Lung (tissue), 12 donors: ENCODE measurements around the gene WNT11. TPM values are rescaled to one million over a fixed set of nuclear protein-coding genes. Genes with fewer than 3 reads are reported as not detected.

ENCODE experiments used
- ATAC-seq: fragments of 200-7000 bp; cut with Tn5 transposase; one replicate; pipeline ENCODE4 v1.9.1; 2020; ENCODE audit warnings: moderate number of reproducible peaks; ENCODE audit not compliant: insufficient read depth, low FRiP score
- DNase-seq, 3 donors: peaks; one replicate each; pipeline ENCODE4 v3.0.0-alpha.2; 2013 to 2017
- H3K27ac ChIP-seq, 2 donors: one replicate each; pipeline ENCODE4 v1.5.1; 2013; ENCODE audit warnings: mild to moderate bottlenecking in 2 of 2, moderate library complexity in 2 of 2, control low read depth in 1 of 2, inconsistent platforms in 1 of 2, low read depth in 1 of 2, low read length in 1 of 2
- H3K27me3 ChIP-seq, 3 donors: one replicate each; pipeline ENCODE4 v1.5.1; 2013; ENCODE audit warnings: low read length in 2 of 3; ENCODE audit not compliant: control insufficient read depth in 3 of 3, insufficient read depth in 3 of 3
- H3K36me3 ChIP-seq, 4 donors: one replicate each; pipeline ENCODE4 v1.5.1; 2013; ENCODE audit warnings: low read length in 4 of 4, mild to moderate bottlenecking in 1 of 4, moderate library complexity in 1 of 4; ENCODE audit not compliant: control insufficient read depth in 4 of 4, insufficient read depth in 4 of 4
- H3K4me1 ChIP-seq, 5 donors: one replicate each; pipeline ENCODE4 v1.5.1; 2013; ENCODE audit warnings: low read length in 5 of 5, mild to moderate bottlenecking in 2 of 5, moderate library complexity in 1 of 5; ENCODE audit not compliant: control insufficient read depth in 5 of 5, insufficient read depth in 5 of 5
- H3K4me3 ChIP-seq: one replicate; pipeline ENCODE4 v1.5.1; 2013; ENCODE audit warnings: mild to moderate bottlenecking, control low read depth, moderate library complexity
- H3K9ac ChIP-seq, 2 donors: one replicate each; pipeline ENCODE4 v1.5.1; 2013; ENCODE audit warnings: low read length in 2 of 2, control low read depth in 1 of 2; ENCODE audit not compliant: insufficient read depth in 1 of 2
- H3K9me3 ChIP-seq, 4 donors: one replicate each; pipeline ENCODE4 v1.5.1; 2013; ENCODE audit warnings: low read length in 3 of 4, mild to moderate bottlenecking in 1 of 4, moderate library complexity in 1 of 4; ENCODE audit not compliant: control insufficient read depth in 4 of 4, insufficient read depth in 3 of 4
- WGBS, 2 donors: extraction: QIAGEN DNeasy Blood & Tissue Kit; methylation state at CpG; one replicate each; pipeline ENCODE4 v1.1.7; 2013; 5-methylcytosine and 5-hydroxymethylcytosine counted together
- polyA plus RNA-seq, 2 donors: library from polyadenylated mRNA; stranded (reverse); fragments of 200-250 nt; gene quantifications; one replicate each; pipeline ENCODE4 v1.2.1, GENCODE V29; 2013
- total RNA-seq, 2 donors: library from RNA; depleted of rRNA in 1 of 2; stranded (reverse); fragments of >200 nt in 1 of 2; gene quantifications; one replicate each; pipeline ENCODE4 v1.2.1, GENCODE V29; 2014 to 2021
- TF ChIP-seq, protein P1 (sequence below): IDR thresholded peaks from 2 replicates; pipeline ENCODE4 v1.5.1; 2012; ENCODE audit warnings: mild to moderate bottlenecking; ENCODE audit errors: control extremely low read depth, extremely low read depth
- donor health status: control.
- donor health status: control.
- donor health status: Bipolar disorder and iron deficiency.
- donor health status: healthy.
- donor health status: DM: yes; HTN: yes; CAD: no.

The WNT11 gene
- total and polyA plus RNA-seq, 4 donors = 1.5 to 31.3 (median 3.6) TPM

DNA sequence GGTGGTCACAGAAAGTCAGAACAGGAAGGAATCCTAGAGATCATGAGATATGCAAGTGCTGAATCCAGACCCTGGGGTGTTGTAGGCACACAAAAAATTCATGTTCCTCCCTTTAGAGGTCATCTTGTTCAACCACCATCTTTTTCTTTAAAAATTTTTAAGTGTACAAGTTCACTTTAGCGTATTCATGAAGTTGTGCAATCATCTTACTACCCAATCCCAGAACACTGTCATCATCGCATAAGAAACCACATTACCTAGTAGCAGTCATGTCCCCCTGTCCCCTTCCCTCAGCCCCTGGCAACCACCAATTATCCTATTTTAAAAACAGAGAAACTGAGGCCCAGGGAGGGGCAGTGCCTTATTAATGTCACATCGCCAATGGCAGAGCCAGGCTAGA, 20.3 kb upstream of the WNT11 start:
- H3K27ac ChIP-seq = no peak overlapping the region

DNA sequence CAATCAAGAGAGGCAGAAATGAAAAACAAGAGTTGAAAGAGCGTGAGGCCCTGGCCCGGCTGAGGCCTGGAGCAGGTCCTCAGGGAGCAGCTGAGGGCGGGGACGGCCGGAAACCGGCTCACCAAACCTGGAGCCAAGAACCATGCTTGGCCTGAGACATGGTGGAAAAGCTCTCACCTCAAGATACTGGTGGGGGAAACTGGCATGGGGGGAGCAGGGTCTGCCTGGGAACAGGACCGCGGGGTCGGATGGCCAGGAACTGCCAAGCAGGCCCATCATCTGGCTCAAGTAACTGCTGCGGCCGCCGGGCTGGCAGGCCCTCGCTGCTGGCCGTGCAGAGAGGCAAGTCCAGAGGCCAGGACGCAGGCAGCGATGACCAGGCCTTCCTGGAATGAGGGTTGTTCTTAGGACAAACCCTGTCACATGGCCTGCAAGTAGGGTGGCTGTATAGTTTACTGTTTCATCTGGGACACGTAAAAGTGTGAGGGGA, 18.9 kb upstream of the WNT11 start:
- Histone ChIP-seq H3K9ac (no peak overlapping the region), H3K27ac (no peak overlapping the region), H3K4me1 (no peaks in the 10 kb centered on the region), H3K9me3 (no peaks in the 10 kb centered on the region), H3K27me3 (no peaks in the 10 kb centered on the region), H3K36me3 (no peaks in the 10 kb centered on the region), H3K4me3 (no peak overlapping the region)
- TF ChIP-seq, protein P1, sequence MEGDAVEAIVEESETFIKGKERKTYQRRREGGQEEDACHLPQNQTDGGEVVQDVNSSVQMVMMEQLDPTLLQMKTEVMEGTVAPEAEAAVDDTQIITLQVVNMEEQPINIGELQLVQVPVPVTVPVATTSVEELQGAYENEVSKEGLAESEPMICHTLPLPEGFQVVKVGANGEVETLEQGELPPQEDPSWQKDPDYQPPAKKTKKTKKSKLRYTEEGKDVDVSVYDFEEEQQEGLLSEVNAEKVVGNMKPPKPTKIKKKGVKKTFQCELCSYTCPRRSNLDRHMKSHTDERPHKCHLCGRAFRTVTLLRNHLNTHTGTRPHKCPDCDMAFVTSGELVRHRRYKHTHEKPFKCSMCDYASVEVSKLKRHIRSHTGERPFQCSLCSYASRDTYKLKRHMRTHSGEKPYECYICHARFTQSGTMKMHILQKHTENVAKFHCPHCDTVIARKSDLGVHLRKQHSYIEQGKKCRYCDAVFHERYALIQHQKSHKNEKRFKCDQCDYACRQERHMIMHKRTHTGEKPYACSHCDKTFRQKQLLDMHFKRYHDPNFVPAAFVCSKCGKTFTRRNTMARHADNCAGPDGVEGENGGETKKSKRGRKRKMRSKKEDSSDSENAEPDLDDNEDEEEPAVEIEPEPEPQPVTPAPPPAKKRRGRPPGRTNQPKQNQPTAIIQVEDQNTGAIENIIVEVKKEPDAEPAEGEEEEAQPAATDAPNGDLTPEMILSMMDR = no peak
- 94% methylated on average over 17 of the region's 17 CpGs for WGBS, 2 donors
- no peak for ATAC-seq
- no peak for DNase-seq

More for the DNA sequence above, 20.3 kb upstream of the WNT11 start:
- Histone ChIP-seq H3K9ac (no peak overlapping the region), H3K36me3 (no peaks in the 10 kb centered on the region), H3K27me3 (no peaks in the 10 kb centered on the region), H3K4me1 (no peaks in the 10 kb centered on the region), H3K4me3 (no peak overlapping the region), H3K9me3 (no peaks in the 10 kb centered on the region)
- no peak for ATAC-seq
- TF ChIP-seq, protein P1 = no peak
- 64 to 84% methylated on average over 3 of the region's 3 CpGs for WGBS, 2 donors
- no peak for DNase-seq

DNA sequence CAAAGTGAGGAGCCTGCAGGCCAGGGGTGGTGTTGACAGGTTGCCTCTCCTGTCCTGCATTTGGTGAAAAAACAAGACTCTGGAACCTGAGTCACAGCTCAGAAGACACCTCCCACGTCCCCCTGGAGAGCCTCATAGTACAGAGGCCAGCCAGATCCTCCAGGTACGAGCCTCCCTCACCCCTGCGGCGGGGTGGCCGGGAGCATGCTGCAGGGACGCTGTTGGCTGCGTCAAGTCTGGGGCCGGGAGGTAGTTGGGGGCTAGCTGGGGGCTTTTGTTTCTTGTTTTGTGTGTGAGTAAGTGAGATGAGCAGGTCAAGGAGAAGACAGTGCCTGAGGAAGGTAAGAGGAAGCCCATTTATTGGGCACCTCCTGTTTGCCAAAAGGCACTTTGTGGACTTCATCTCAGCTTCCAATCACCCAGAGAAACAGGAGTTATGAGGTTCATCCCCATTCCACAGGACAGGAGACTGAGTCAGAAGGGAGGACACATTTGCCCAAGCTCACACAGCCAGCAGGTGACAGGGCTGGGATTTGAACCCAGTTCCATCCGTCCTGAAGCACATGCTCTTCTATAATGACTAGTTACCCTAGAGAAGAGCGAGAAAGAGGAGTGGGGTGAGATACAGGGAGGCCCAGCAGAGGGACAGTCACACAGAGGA, 18.3 kb upstream of the WNT11 start:
- WGBS, 2 donors = 88 to 89% methylated on average over 10 of the region's 10 CpGs
- H3K27ac ChIP-seq = no peak overlapping the region
- no peak for DNase-seq

More for the DNA sequence above, 18.3 kb upstream of the WNT11 start:
- ATAC-seq = no peak
- Histone ChIP-seq H3K4me1 (no peaks in the 10 kb centered on the region), H3K9ac (no peak overlapping the region), H3K27me3 (no peaks in the 10 kb centered on the region), H3K9me3 (no peaks in the 10 kb centered on the region), H3K4me3 (no peak overlapping the region), H3K36me3 (no peaks in the 10 kb centered on the region)
- TF ChIP-seq, protein P1 = no peak
